Neural progenitor cell (in vitro differentiated cells): ENCODE measurements around the gene SLC25A34.

Source experiments
- CTCF ChIP-seq: fragments of 200-600 bp; sonication (generic); IDR thresholded peaks from 2 replicates; pipeline ENCODE4 v1.5.1; 2017; ENCODE audit warnings: antibody characterized with exemption, mild to moderate bottlenecking
- EZH2 ChIP-seq: fragments of 200-600 bp; sonication (generic); IDR thresholded peaks from 2 replicates; pipeline ENCODE4 v1.6.1; 2017; ENCODE audit warnings: antibody characterized with exemption, mild to moderate bottlenecking, moderate library complexity

GRCh38 chr1:15748264-15748663 is 12.2 kb downstream of the SLC25A34 start:
- no peak for TF ChIP-seq CTCF
- no peak for TF ChIP-seq EZH2
